GM12878 (cell line): Measurements from ENCODE around the gene ACYP2. TPM values are rescaled to one million over a fixed set of nuclear protein-coding genes. Genes with fewer than 3 reads are reported as not detected.

Experiments used
- ATAC-seq: fragments of 200-7000 bp; cut with Tn5 transposase; 3 replicates; pipeline ENCODE4 v1.9.1; 2020; ENCODE audit warnings: mild to moderate bottlenecking, moderate library complexity
- BruUV-seq: library from RNA; stranded (reverse); fragments of 400-500 nt; replicated peaks from 2 replicates; lab custom pipeline; 2021; lab: Mats Ljungman, UMichigan
- CTCF ChIA-PET: fragments of 300-600 bp; sonication (Branson Sonifier 250); formaldehyde crosslinking; extraction: SDS; loops from one replicate; lab custom pipeline; 2021; ENCODE audit warnings: inconsistent platforms; lab: Yijun Ruan, JAX
- POLR2A ChIA-PET: fragments of 350-600 bp; formaldehyde crosslinking; extraction: SDS; loops from one replicate; lab custom pipeline; 2021; ENCODE audit warnings: inconsistent platforms; lab: Charles Lee
- RAD21 ChIA-PET: fragments of 300-600 bp; sonication (Branson Sonifier 250); formaldehyde crosslinking; loops from one replicate; lab custom pipeline; 2023; ENCODE audit warnings: antibody characterized with exemption; ENCODE audit not compliant: unreplicated experiment; lab: Charles Lee
- SMC1A ChIA-PET: fragments of 300-600 bp; sonication (Branson Sonifier 250); formaldehyde crosslinking; loops from one replicate; lab custom pipeline; 2023; ENCODE audit not compliant: unreplicated experiment, uncharacterized antibody; lab: Charles Lee
- DNase-seq: peaks from one replicate; pipeline ENCODE4 v3.0.0-alpha.2; 2011; ENCODE audit warnings: low read depth, low spot score
- FAIRE-seq: peaks from 3 replicates; lab custom pipeline; 2011; peaks lifted over from hg19 to GRCh38; lab: Jason Lieb, UNC
- H2AFZ ChIP-seq: 2 replicates; pipeline ENCODE4 v1.6.0; 2011; ENCODE audit warnings: low read depth, low read length, control low read depth; ENCODE audit not compliant: control insufficient read depth
- H3K27ac ChIP-seq: 2 replicates; pipeline ENCODE4 v1.5.1; 2011; ENCODE audit warnings: control low read depth; ENCODE audit not compliant: control insufficient read depth, insufficient read depth
- H3K27me3 ChIP-seq, 2 experiments: replicated peaks in 1 of 2; 2 replicates each; pipeline versions ENCODE4 v1.6.0 to v1.6.1; 2011; ENCODE audit warnings: low read length in 1 of 2; ENCODE audit not compliant: control insufficient read depth in 2 of 2, insufficient read depth in 2 of 2
- H3K36me3 ChIP-seq, 2 experiments: 2 replicates each; pipeline ENCODE4 v1.5.1; 2011; ENCODE audit warnings: low read length in 1 of 2; ENCODE audit not compliant: control insufficient read depth in 2 of 2, insufficient read depth in 2 of 2
- H3K4me1 ChIP-seq: 2 replicates; pipeline ENCODE4 v1.6.1; 2011; ENCODE audit warnings: mild to moderate bottlenecking, low read length, moderate library complexity, mixed read lengths; ENCODE audit not compliant: control insufficient read depth, insufficient read depth
- H3K4me2 ChIP-seq: 2 replicates; pipeline ENCODE4 v1.6.0; 2011; ENCODE audit warnings: control low read depth; ENCODE audit not compliant: control insufficient read depth, insufficient read depth
- H3K4me3 ChIP-seq: fragments of 200-600 bp; sonication (generic); 2 replicates; pipeline ENCODE4 v1.5.1; 2016
- H3K79me2 ChIP-seq: 2 replicates; pipeline ENCODE4 v1.6.0; 2011; ENCODE audit warnings: low read length; ENCODE audit not compliant: control insufficient read depth, insufficient read depth
- H3K9ac ChIP-seq: 2 replicates; pipeline ENCODE4 v1.8.0; 2011; ENCODE audit warnings: low read length, control low read depth, mixed read lengths; ENCODE audit not compliant: control insufficient read depth, insufficient read depth
- H3K9me3 ChIP-seq: replicated peaks from 3 replicates; pipeline ENCODE4 v1.5.1; 2011; ENCODE audit warnings: mild to moderate bottlenecking, low read length; ENCODE audit not compliant: control insufficient read depth, insufficient read depth
- H4K20me1 ChIP-seq: 2 replicates; pipeline ENCODE4 v1.6.0; 2011; ENCODE audit not compliant: control insufficient read depth, insufficient read depth
- BCL11A ChIP-seq: IDR thresholded peaks from 2 replicates; pipeline ENCODE4 v1.6.1; 2011; ENCODE audit warnings: low read depth, low read length
- CREB1 ChIP-seq: IDR thresholded peaks from 2 replicates; pipeline ENCODE4 v1.6.1; 2012; ENCODE audit warnings: low read depth, mild to moderate bottlenecking, inconsistent platforms
- E2F8 ChIP-seq: fragments of 450-650 bp; IDR thresholded peaks from 2 replicates; pipeline ENCODE4 v1.6.1; 2018; ENCODE audit warnings: mild to moderate bottlenecking, low read depth, moderate library complexity; ENCODE audit not compliant: partially characterized antibody
- HSF1 ChIP-seq: fragments of 150-350 bp; IDR thresholded peaks from 2 replicates; pipeline ENCODE4 v1.6.1; 2014; ENCODE audit warnings: mild to moderate bottlenecking, low read depth, low read length
- IRF3 ChIP-seq: fragments of 450-650 bp; IDR thresholded peaks from 2 replicates; pipeline ENCODE4 v1.6.1; 2014; ENCODE audit warnings: mild to moderate bottlenecking
- MXI1 ChIP-seq: fragments of 150-350 bp; IDR thresholded peaks from 2 replicates; pipeline ENCODE4 v1.6.1; 2011; ENCODE audit warnings: low read depth, mild to moderate bottlenecking, inconsistent platforms, low read length, improper control_type of control experiment
- MYB ChIP-seq: fragments of 150-350 bp; IDR thresholded peaks from 2 replicates; pipeline ENCODE4 v1.6.1; 2014; ENCODE audit warnings: mild to moderate bottlenecking, low read depth, low read length, borderline replicate concordance
- NBN ChIP-seq: fragments of 450-650 bp; IDR thresholded peaks from 2 replicates; pipeline ENCODE4 v1.6.1; 2016
- POLR2AphosphoS2 ChIP-seq: IDR thresholded peaks from 2 replicates; pipeline ENCODE4 v1.6.1; 2011; ENCODE audit warnings: low read depth, mild to moderate bottlenecking, low read length, improper control_type of control experiment, moderate library complexity
- TARDBP ChIP-seq: IDR thresholded peaks from 2 replicates; pipeline ENCODE4 v1.6.1; 2016; ENCODE audit warnings: borderline replicate concordance
- ZNF24 ChIP-seq: fragments of 450-650 bp; IDR thresholded peaks from 2 replicates; pipeline ENCODE4 v1.6.1; 2017; ENCODE audit warnings: antibody characterized with exemption, mild to moderate bottlenecking
- ZNF274 ChIP-seq: IDR thresholded peaks from one replicate; pipeline ENCODE4 v1.8.0; 2011; ENCODE audit not compliant: insufficient read length, insufficient read depth
- WGBS: methylation state at CpG from one replicate; pipeline ENCODE4 v1.1.6; 2016; ENCODE audit warnings: low lambda C conversion rate; ENCODE audit not compliant: insufficient replicate concordance, insufficient coverage; ENCODE audit errors: missing lambda C conversion rate; 5-methylcytosine and 5-hydroxymethylcytosine counted together
- in situ Hi-C: fragments of 300-500 bp; cut with MboI; formaldehyde crosslinking; loops from 9 replicates; pipeline ENCODE4 v1.14.3; 2018; ENCODE audit warnings: mixed read lengths
- intact Hi-C: fragments of 100-400 bp; cut with micrococcal nuclease; formaldehyde crosslinking; loops from one replicate; pipeline ENCODE4 v1.14.2; 2022; ENCODE audit not compliant: unreplicated experiment
- polyA plus RNA-seq, 11 experiments: library from polyadenylated mRNA; depleted of rRNA in 4 of 11; unstranded in 6 of 11; stranded (reverse) in 5 of 11; fragments of >200 nt; fragmentation: Nextera tagmentation in 4 of 11; fragmentation: Illumina TruSeq in 1 of 11; extraction: Ambion mirVana in 4 of 11; extraction: Trizol in 1 of 11; gene quantifications; 1 replicate in 1 of 11; 2 replicates in 10 of 11; pipeline versions ENCODE4 v1.2.1 to v1.2.3, GENCODE V29; 2011 to 2016; ENCODE audit warnings: inconsistent platforms in 2 of 11, missing spikeins in 2 of 11, low read depth in 1 of 11
- total RNA-seq, 4 experiments: library from RNA; depleted of rRNA in 3 of 4; stranded (reverse); fragments of >200 nt in 3 of 4; fragmentation: Illumina TruSeq in 1 of 4; extraction: Trizol in 1 of 4; gene quantifications; 2 replicates each; pipeline versions ENCODE4 v1.2.1 to v1.2.3, GENCODE V29; 2013 to 2021

Gene ACYP2
- total and polyA plus RNA-seq, 10 of the 15 experiments (the other 5 are each of a cell fraction or from before 2014, with no cell fraction given) = 4.2 to 16.3 (median 9.0) TPM

GRCh38 chr2:54207666-54208195 is 92.3 kb downstream of the ACYP2 start:
- H3K4me1 ChIP-seq = no peaks in the 10 kb centered on the region
- no peaks in the 10 kb centered on the region for H3K36me3 ChIP-seq
- no peak for DNase-seq
- FAIRE-seq = no peak
- 64% methylated on average over 3 of the region's 3 CpGs for WGBS
- no peak overlapping the region for H3K4me3 ChIP-seq
- no TSS peak for BruUV-seq
- in situ Hi-C loops (no loop called here), intact Hi-C loops (loop anchor here (2.0 to 5.0 kb wide), 2 partner anchors 295 to 495 kb away; no protein-coding TSS in a partner anchor)
- H3K27me3 ChIP-seq = no peaks in the 10 kb centered on the region
- H3K79me2 ChIP-seq = no peaks in the 10 kb centered on the region
- no peaks in the 10 kb centered on the region for H3K9me3 ChIP-seq
- H2AFZ ChIP-seq = no peak overlapping the region
- H3K9ac ChIP-seq = no peak overlapping the region
- no peak overlapping the region for H3K27ac ChIP-seq
- ChIA-PET SMC1A (interaction anchor here (0.6 to 2.8 kb wide), 2 partner anchors 295 to 500 kb away, joined by 4 to 16 read pairs; no protein-coding TSS in a partner anchor), RAD21 (interaction anchor here (1.1 to 1.4 kb wide), 2 partner anchors 295 to 497 kb away, joined by 3 to 5 read pairs; no protein-coding TSS in a partner anchor), CTCF (interaction anchor here (0.6 to 2.5 kb wide), 7 partner anchors 9 to 496 kb away, joined by 3 to 14 read pairs (median 4); no protein-coding TSS in a partner anchor), POLR2A (interaction anchor here (0.7 kb wide), 2 partner anchors 238 to 472 kb away, joined by 3 to 4 read pairs; no protein-coding TSS in a partner anchor)
- no peak overlapping the region for H3K4me2 ChIP-seq
- TF ChIP-seq ZNF24 (no peak), NBN (no peak), BCL11A (no peak), MXI1 (no peak), IRF3 (no peak), CREB1 (no peak), HSF1 (no peak), TARDBP (no peak), MYB (no peak), ZNF274 (no peak), E2F8 (no peak), POLR2AphosphoS2 (no peak)
- ATAC-seq = no peak
- H4K20me1 ChIP-seq = no peaks in the 10 kb centered on the region
